ENCODE results near the gene SETD1A.

SETD1A gene

GRCh38 chr16:30925995-30926811, 31.4 kb upstream of the SETD1A start:
- TF ChIP-seq CTCF (IDR thresholded peaks at IDR 0.05), result no peak

GRCh38 chr16:30926937-30927788, 30.4 kb upstream of the SETD1A start:
- no peak for TF ChIP-seq CTCF (IDR thresholded peaks at IDR 0.05)

- no peak for TF ChIP-seq CTCF (IDR thresholded peaks at IDR 0.05)
Measured at GRCh38 chr16:30927789-30928378, 29.7 kb upstream of the SETD1A start.

GRCh38 chr16:30928390-30928789, 29.2 kb upstream of the SETD1A start:
- TF ChIP-seq CTCF (IDR thresholded peaks at IDR 0.05), result no peak

- TF ChIP-seq CTCF (IDR thresholded peaks at IDR 0.05), result no peak
Measured at GRCh38 chr16:30929167-30929566, 28.4 kb upstream of the SETD1A start.

GRCh38 chr16:30930160-30930571, 27.4 kb upstream of the SETD1A start:
- TF ChIP-seq CTCF (IDR thresholded peaks at IDR 0.05), result no peak

GRCh38 chr16:30931068-30931650, 26.4 kb upstream of the SETD1A start:
- TF ChIP-seq CTCF (IDR thresholded peaks at IDR 0.05), result no peak
